Heart left ventricle (tissue), 16 donors: ENCODE data around the gene PLA2G12B. TPM values are rescaled to one million over a fixed set of nuclear protein-coding genes. Genes with fewer than 3 reads are reported as not detected.

Source experiments
- ATAC-seq, 4 donors: fragments of 200-7000 bp; cut with Tn5 transposase; one replicate each; pipeline ENCODE4 v1.9.1; 2020 to 2022; ENCODE audit warnings: moderate library complexity in 4 of 4, mild to moderate bottlenecking in 3 of 4, moderate number of reproducible peaks in 1 of 4
- DNase-seq, 5 donors: peaks; one replicate each; pipeline ENCODE4 v3.0.0-alpha.2; 2020
- H3K27ac ChIP-seq, 12 donors: fragments of 200-600 bp; sonication (generic) in 4 of 12; one replicate each; pipeline versions ENCODE4 v1.5.0 to v1.8.0; 2016 to 2022; ENCODE audit warnings: mild to moderate bottlenecking in 2 of 12
- H3K27me3 ChIP-seq, 9 donors: fragments of 200-600 bp; sonication (generic) in 2 of 9; one replicate each; pipeline versions ENCODE4 v1.5.1 to v1.8.0; 2016 to 2022; ENCODE audit warnings: mild to moderate bottlenecking in 3 of 9
- H3K36me3 ChIP-seq, 9 donors: fragments of 200-600 bp; sonication (generic) in 2 of 9; one replicate each; pipeline versions ENCODE4 v1.5.0 to v1.8.0; 2018 to 2022; ENCODE audit warnings: mild to moderate bottlenecking in 2 of 9
- H3K4me1 ChIP-seq, 12 donors: fragments of 200-600 bp; sonication (generic) in 4 of 12; one replicate each; pipeline versions ENCODE4 v1.5.0 to v1.8.0; 2016 to 2022; ENCODE audit warnings: mild to moderate bottlenecking in 3 of 12
- H3K4me3 ChIP-seq, 12 donors: fragments of 200-600 bp; sonication (generic) in 4 of 12; one replicate each; pipeline versions ENCODE4 v1.5.0 to v1.8.0; 2017 to 2022; ENCODE audit warnings: mild to moderate bottlenecking in 9 of 12, moderate library complexity in 4 of 12
- H3K9me3 ChIP-seq, 12 donors: fragments of 200-600 bp; sonication (generic) in 4 of 12; one replicate each; pipeline versions ENCODE4 v1.5.0 to v1.8.0; 2016 to 2022; ENCODE audit warnings: mild to moderate bottlenecking in 1 of 12
- POLR2A ChIP-seq, 2 donors: fragments of 450-650 bp; IDR thresholded peaks; one replicate each; pipeline ENCODE4 v1.6.1; 2017; ENCODE audit warnings: antibody characterized with exemption in 2 of 2, mild to moderate bottlenecking in 2 of 2, moderate library complexity in 2 of 2
- WGBS, 4 donors: extraction: QIAGEN DNeasy Blood & Tissue Kit in 2 of 4; methylation state at CpG; one replicate each; pipeline versions ENCODE4 v1.1.5 to v1.1.7; 2013 to 2018; 5-methylcytosine and 5-hydroxymethylcytosine counted together
- intact Hi-C, 10 donors: fragments of 100-400 bp; cut with DNase I; formaldehyde crosslinking; loops; one replicate each; pipeline versions ENCODE4 v1.11.1 to v1.14.2; 2022
- polyA plus RNA-seq, 2 donors: library from polyadenylated mRNA; stranded (reverse); fragments of 200-250 nt; gene quantifications; one replicate each; pipeline ENCODE4 v1.2.3, GENCODE V29; 2013
- total RNA-seq, 9 donors: library from RNA; depleted of rRNA in 2 of 9; stranded (reverse); fragments of >200 nt in 2 of 9; fragmentation: NEBNext Ultra II Directional in 3 of 9; extraction: Animal tissue kit (Norgen Biotek cat#: 25700) in 3 of 9; gene quantifications; one replicate each; pipeline versions ENCODE4 v1.1.0 to v1.2.4, GENCODE V29; 2016 to 2023
- TF ChIP-seq, protein P1 (sequence below), 12 donors: fragments of 200-600 bp; sonication (generic) in 4 of 12; IDR thresholded peaks; one replicate each; pipeline versions ENCODE4 v1.5.0 to v1.8.0; 2018 to 2022; ENCODE audit warnings: antibody characterized with exemption in 12 of 12, mild to moderate bottlenecking in 5 of 12
- donor health status: ischemic (EF 13 %, LVEDD 7.1; RV severe dilation, severe dysfunction).
- donor health status: healthy with polysubstance abuse.
- donor health status: DM: no; HTN: yes; CAD: no.
- donor health status: DM: no; HTN: no; CAD: no.
- donor health status: ischemic (EF 25% LVEDD 6.9; RV normal size, moderate dysfunction).
- donor health status: ischemic (EF 25% LVEDD 5.7; RV mildly dilated, moderate dysfunction).
- donor health status: healthy.
- donor health status: DM: yes; HTN: yes; CAD: no.
- donor health status: ischemic (EF 35%, LVEDD 5.7; RV mildly dilated, moderate dysfunction).
- donor health status: nonischemic (EF 11% LVEDD 7.7; RV severe dilation, severe dysfunction).
- donor health status: DM: yes; HTN: yes; CAD: no.
- donor health status: PGD.
- donor health status: ischemic (EF 29% LVEDD 5.4; RV normal size, mild dysfunction).
- donor health status: nonischemic (EF 23%, LVEDD 6.1; RV moderate dilation, normal function).

Gene PLA2G12B
- total and polyA plus RNA-seq, 11 donors: 0.19 to 0.56 (median 0.23) TPM; not detected in 6

DNA sequence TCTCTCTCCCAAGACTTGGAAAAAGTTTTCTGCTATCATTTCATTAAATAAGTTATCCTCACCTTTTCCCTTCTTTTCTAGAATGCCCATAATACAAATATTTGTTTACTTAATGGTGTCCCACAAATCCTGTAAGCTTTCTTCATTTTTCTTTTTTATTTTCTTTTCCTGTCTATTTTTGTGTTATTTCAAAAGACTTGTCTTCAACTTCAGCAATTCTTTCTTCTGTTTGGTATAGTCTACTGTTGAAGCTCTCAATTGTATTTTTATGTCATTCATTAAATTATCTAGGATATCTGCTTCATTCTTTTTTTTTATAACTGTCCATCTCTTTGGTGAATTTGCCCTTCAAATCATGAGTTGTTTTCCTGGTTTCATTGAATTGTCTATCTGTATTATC, 25.1 kb upstream of the PLA2G12B start:
- no peak overlapping the region for H3K27ac ChIP-seq
- no peak for ATAC-seq
- no peak overlapping the region for H3K4me3 ChIP-seq
- H3K9me3 ChIP-seq: peaks cover 0 to 65% (median 31%) of the 10 kb centered on the region in 12 donors
- H3K4me1 ChIP-seq: no peaks in the 10 kb centered on the region
- no peaks in the 10 kb centered on the region for H3K36me3 ChIP-seq
- DNase-seq: no peak
- TF ChIP-seq, protein P1, sequence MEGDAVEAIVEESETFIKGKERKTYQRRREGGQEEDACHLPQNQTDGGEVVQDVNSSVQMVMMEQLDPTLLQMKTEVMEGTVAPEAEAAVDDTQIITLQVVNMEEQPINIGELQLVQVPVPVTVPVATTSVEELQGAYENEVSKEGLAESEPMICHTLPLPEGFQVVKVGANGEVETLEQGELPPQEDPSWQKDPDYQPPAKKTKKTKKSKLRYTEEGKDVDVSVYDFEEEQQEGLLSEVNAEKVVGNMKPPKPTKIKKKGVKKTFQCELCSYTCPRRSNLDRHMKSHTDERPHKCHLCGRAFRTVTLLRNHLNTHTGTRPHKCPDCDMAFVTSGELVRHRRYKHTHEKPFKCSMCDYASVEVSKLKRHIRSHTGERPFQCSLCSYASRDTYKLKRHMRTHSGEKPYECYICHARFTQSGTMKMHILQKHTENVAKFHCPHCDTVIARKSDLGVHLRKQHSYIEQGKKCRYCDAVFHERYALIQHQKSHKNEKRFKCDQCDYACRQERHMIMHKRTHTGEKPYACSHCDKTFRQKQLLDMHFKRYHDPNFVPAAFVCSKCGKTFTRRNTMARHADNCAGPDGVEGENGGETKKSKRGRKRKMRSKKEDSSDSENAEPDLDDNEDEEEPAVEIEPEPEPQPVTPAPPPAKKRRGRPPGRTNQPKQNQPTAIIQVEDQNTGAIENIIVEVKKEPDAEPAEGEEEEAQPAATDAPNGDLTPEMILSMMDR (IDR thresholded peaks at IDR 0.05): no peak
- intact Hi-C loops: no loop called here
- H3K27me3 ChIP-seq: no peaks in the 10 kb centered on the region

DNA sequence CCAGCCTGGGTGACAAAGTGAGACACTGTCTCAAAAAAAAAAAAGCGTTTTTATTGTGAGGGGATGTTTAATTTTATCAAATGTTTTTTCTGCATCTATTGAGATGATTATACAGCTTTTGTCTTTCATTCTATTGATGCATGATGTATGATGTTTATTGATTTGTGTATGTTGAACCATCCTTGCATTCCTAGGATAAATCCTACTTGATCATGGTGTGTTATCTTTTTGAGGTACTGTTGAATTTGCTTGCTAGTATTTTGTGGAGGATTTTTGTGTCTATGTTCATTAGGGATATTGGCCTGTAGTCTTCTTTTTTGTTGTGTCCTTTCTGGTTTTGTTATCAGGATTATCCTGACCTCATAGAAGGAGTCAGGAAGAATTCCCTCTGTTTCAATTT, 22.3 kb upstream of the PLA2G12B start:
- no peak for DNase-seq
- ATAC-seq: no peak
- H3K27me3 ChIP-seq: no peaks in the 10 kb centered on the region
- WGBS, 4 donors: 85 to 100% (median 94%) methylated on average over 1 of the region's 1 CpG
- no peak overlapping the region for H3K27ac ChIP-seq
- peaks cover 0 to 61% (median 33%) of the 10 kb centered on the region in 12 donors for H3K9me3 ChIP-seq
- H3K4me3 ChIP-seq: no peak overlapping the region
- H3K4me1 ChIP-seq: no peaks in the 10 kb centered on the region
- H3K36me3 ChIP-seq: no peaks in the 10 kb centered on the region
- TF ChIP-seq, protein P1 (IDR thresholded peaks at IDR 0.05): no peak
- TF ChIP-seq POLR2A (IDR thresholded peaks at IDR 0.05): no peak
- intact Hi-C loops: no loop called here

DNA sequence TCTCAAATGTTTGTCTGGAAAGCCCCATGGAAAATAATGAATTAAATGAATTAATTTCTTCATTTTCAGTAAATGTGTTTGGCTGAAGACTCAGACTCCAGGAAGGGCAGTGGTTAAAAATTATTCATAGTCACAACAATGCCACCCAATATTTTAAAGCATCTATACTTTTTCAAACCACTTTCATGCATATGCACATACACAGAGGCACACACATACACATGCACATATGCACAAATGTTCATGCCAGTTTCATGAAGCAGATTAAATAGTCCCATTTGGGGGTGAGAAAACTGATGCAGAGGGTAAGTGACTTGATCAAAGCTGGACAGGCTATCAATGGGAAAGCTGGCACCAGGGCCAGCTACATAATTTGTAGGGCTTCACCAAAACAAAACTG, 1.4 kb upstream of the PLA2G12B start:
- Histone ChIP-seq H3K4me3 (no peak overlapping the region), H3K27ac (no peak overlapping the region), H3K36me3 (no peaks in the 10 kb centered on the region), H3K4me1 (peaks cover 0 to 12% (median 0%) of the 10 kb centered on the region in 12 donors), H3K9me3 (no peaks in the 10 kb centered on the region), H3K27me3 (no peaks in the 10 kb centered on the region)
- intact Hi-C loops: no loop called here
- no peak for DNase-seq
- no peak for TF ChIP-seq POLR2A (IDR thresholded peaks at IDR 0.05)
- TF ChIP-seq, protein P1 (IDR thresholded peaks at IDR 0.05): no peak
- ATAC-seq: no peak

DNA sequence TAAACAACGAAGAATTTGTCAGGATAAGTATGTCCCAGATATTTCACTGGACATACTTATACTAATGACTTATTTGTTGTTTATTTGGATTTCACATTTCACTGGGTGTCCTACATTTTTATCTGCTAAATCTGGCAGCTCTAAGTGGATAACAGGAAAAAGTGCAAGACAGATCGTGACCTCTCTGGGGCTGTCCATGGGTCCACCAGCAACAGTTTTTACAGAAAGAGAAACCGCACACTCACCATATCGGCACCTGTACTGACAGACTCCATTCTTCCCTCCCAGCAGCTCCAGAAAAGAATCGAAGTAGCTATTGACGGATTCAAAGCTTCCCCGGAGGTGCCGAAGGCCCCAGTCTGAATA, 393 bp downstream of the PLA2G12B start:
- Histone ChIP-seq H3K4me3 (no peak overlapping the region), H3K4me1 (peaks cover 0 to 12% (median 0%) of the 10 kb centered on the region in 12 donors), H3K27ac (peak overlapping the region in 2 of 12 donors; percentile 19 to 37), H3K9me3 (no peaks in the 10 kb centered on the region), H3K27me3 (no peaks in the 10 kb centered on the region), H3K36me3 (no peaks in the 10 kb centered on the region)
- TF ChIP-seq, protein P1 (IDR thresholded peaks at IDR 0.05): no peak
- no peak for TF ChIP-seq POLR2A (IDR thresholded peaks at IDR 0.05)
- ATAC-seq: peak in 1 of 4 donors; percentile 11
- no peak for DNase-seq
- intact Hi-C loops: no loop called here
- 64 to 79% (median 70%) methylated on average over 8 of the region's 8 CpGs for WGBS, 4 donors
